ENCODE measurements around the gene ITPR1.

DNA sequence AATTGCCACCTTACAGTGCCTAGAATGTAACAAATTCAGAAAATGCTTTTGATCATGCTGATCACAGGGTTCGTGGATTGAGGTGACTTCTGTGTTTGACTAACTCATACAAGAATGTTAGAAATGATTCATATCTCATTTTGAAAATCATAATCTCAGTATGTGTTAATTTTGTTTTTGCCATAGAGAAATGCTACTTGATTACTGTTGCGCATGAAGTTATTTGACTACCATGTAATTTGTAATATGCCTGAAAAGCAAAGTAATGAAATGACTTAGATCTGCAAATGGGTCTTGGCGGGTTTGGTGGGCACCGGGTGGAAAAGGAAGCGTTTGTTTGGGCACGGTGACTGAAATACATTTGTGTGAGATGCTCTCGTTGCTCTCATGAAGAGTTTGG lies 312.5 kb downstream of the ITPR1 start:
- TF ChIP-seq, protein P1, sequence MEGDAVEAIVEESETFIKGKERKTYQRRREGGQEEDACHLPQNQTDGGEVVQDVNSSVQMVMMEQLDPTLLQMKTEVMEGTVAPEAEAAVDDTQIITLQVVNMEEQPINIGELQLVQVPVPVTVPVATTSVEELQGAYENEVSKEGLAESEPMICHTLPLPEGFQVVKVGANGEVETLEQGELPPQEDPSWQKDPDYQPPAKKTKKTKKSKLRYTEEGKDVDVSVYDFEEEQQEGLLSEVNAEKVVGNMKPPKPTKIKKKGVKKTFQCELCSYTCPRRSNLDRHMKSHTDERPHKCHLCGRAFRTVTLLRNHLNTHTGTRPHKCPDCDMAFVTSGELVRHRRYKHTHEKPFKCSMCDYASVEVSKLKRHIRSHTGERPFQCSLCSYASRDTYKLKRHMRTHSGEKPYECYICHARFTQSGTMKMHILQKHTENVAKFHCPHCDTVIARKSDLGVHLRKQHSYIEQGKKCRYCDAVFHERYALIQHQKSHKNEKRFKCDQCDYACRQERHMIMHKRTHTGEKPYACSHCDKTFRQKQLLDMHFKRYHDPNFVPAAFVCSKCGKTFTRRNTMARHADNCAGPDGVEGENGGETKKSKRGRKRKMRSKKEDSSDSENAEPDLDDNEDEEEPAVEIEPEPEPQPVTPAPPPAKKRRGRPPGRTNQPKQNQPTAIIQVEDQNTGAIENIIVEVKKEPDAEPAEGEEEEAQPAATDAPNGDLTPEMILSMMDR (conservative IDR thresholded peaks at IDR 0.05; ENCODE audit: low read depth in 2 of 2), result no peak
- TF ChIP-seq, protein P2, sequence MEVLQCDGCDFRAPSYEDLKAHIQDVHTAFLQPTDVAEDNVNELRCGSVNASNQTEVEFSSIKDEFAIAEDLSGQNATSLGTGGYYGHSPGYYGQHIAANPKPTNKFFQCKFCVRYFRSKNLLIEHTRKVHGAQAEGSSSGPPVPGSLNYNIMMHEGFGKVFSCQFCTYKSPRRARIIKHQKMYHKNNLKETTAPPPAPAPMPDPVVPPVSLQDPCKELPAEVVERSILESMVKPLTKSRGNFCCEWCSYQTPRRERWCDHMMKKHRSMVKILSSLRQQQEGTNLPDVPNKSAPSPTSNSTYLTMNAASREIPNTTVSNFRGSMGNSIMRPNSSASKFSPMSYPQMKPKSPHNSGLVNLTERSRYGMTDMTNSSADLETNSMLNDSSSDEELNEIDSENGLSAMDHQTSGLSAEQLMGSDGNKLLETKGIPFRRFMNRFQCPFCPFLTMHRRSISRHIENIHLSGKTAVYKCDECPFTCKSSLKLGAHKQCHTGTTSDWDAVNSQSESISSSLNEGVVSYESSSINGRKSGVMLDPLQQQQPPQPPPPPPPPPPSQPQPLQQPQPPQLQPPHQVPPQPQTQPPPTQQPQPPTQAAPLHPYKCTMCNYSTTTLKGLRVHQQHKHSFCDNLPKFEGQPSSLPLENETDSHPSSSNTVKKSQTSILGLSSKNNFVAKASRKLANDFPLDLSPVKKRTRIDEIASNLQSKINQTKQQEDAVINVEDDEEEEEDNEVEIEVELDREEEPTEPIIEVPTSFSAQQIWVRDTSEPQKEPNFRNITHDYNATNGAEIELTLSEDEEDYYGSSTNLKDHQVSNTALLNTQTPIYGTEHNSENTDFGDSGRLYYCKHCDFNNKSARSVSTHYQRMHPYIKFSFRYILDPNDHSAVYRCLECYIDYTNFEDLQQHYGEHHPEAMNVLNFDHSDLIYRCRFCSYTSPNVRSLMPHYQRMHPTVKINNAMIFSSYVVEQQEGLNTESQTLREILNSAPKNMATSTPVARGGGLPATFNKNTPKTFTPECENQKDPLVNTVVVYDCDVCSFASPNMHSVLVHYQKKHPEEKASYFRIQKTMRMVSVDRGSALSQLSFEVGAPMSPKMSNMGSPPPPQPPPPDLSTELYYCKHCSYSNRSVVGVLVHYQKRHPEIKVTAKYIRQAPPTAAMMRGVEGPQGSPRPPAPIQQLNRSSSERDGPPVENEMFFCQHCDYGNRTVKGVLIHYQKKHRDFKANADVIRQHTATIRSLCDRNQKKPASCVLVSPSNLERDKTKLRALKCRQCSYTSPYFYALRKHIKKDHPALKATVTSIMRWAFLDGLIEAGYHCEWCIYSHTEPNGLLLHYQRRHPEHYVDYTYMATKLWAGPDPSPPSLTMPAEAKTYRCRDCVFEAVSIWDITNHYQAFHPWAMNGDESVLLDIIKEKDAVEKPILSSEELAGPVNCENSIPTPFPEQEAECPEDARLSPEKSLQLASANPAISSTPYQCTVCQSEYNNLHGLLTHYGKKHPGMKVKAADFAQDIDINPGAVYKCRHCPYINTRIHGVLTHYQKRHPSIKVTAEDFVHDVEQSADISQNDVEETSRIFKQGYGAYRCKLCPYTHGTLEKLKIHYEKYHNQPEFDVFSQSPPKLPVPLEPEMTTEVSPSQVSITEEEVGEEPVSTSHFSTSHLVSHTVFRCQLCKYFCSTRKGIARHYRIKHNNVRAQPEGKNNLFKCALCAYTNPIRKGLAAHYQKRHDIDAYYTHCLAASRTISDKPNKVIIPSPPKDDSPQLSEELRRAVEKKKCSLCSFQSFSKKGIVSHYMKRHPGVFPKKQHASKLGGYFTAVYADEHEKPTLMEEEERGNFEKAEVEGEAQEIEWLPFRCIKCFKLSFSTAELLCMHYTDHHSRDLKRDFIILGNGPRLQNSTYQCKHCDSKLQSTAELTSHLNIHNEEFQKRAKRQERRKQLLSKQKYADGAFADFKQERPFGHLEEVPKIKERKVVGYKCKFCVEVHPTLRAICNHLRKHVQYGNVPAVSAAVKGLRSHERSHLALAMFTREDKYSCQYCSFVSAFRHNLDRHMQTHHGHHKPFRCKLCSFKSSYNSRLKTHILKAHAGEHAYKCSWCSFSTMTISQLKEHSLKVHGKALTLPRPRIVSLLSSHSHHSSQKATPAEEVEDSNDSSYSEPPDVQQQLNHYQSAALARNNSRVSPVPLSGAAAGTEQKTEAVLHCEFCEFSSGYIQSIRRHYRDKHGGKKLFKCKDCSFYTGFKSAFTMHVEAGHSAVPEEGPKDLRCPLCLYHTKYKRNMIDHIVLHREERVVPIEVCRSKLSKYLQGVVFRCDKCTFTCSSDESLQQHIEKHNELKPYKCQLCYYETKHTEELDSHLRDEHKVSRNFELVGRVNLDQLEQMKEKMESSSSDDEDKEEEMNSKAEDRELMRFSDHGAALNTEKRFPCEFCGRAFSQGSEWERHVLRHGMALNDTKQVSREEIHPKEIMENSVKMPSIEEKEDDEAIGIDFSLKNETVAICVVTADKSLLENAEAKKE (CRISPR knock-in tag; IDR thresholded peaks at IDR 0.05), result no peak

All from GM23338 (cell line).